Uterus (tissue), 2 donors: Measurements from ENCODE around the gene GSE1.

Experiments
- POLR2A ChIP-seq, 2 donors: fragments of 450-650 bp; IDR thresholded peaks; one replicate each; pipeline ENCODE4 v1.6.1; 2016; ENCODE audit warnings: antibody characterized with exemption in 2 of 2, mild to moderate bottlenecking in 1 of 2, moderate library complexity in 1 of 2
- TF ChIP-seq, protein P1 (sequence below), 4 experiments: fragments of 200-600 bp in 2 of 4; fragments of 450-650 bp in 2 of 4; sonication (generic) in 2 of 4; IDR thresholded peaks; one replicate each; pipeline ENCODE4 v1.5.1; 2016 to 2019; ENCODE audit warnings: antibody characterized with exemption in 4 of 4, mild to moderate bottlenecking in 2 of 4, moderate library complexity in 1 of 4

DNA sequence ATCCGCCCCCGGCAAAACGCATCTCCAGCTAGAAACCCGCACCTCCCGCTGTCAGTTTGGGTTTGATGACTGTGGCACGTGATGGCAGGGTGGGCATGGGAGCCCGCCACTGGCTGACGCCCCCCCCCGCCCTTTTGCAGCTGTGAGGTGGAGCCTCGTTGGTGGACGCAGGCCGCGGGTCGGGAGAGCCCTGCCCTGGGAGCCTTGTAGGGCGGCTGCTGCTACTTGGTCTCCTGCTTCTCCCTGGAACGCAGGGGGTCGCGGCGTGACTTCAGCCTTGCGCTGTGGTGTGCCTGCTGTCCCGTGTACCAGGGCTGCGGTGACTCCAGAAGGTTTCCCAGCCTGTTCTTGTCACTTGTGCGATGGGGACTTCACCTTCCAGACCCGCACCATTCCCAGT, 28.2 kb downstream of the GSE1 start:
- TF ChIP-seq, protein P1, sequence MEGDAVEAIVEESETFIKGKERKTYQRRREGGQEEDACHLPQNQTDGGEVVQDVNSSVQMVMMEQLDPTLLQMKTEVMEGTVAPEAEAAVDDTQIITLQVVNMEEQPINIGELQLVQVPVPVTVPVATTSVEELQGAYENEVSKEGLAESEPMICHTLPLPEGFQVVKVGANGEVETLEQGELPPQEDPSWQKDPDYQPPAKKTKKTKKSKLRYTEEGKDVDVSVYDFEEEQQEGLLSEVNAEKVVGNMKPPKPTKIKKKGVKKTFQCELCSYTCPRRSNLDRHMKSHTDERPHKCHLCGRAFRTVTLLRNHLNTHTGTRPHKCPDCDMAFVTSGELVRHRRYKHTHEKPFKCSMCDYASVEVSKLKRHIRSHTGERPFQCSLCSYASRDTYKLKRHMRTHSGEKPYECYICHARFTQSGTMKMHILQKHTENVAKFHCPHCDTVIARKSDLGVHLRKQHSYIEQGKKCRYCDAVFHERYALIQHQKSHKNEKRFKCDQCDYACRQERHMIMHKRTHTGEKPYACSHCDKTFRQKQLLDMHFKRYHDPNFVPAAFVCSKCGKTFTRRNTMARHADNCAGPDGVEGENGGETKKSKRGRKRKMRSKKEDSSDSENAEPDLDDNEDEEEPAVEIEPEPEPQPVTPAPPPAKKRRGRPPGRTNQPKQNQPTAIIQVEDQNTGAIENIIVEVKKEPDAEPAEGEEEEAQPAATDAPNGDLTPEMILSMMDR (IDR thresholded peaks at IDR 0.05): no peak
- no peak for TF ChIP-seq POLR2A (IDR thresholded peaks at IDR 0.05)
